Measurements from ENCODE around the gene LPIN1. TPM values are rescaled to one million over a fixed set of nuclear protein-coding genes. Genes with fewer than 3 reads are reported as not detected.

LPIN1 gene
- total and polyA plus RNA-seq, 2 of the 8 experiments (the other 6 are each of a cell fraction or from before 2014, with no cell fraction given): 4.3 to 9.8 TPM

DNA sequence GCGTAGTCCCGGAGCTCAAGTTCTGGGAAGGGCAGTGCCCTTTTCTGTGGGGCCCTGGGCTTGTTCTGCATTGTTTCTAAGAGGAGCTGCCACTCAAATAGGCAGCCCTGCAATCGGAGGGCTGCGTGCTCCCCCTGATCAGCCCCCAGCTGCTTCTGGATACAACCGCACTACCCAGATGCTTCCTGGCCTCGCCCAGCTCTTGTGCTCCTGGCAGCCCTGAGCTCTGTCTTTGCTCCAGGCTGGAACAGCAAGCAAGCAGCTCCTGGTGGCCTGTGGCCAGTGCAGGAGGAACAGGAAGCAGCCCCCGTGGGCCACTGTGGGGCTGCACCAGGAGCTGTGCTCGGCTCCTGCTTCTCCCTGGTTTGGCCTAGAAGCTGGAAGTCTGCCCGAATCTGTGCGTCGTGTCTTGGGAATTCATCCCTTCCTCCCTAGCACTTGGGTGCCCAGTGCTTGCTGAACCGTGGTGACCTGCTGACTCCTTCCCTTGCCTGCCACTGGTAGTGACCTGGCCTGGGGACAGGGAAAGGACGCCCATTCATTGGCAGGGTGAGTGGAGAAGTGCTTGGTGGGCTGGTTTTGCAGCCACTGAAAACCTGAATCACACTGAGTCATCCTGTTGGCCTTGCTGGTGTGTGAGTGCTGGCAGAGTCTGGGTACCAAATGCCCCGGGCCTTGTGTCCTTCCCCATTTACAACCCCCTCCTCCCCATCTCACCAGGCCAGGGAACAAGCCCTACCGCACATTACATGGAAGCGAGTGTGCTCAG is 49.1 kb upstream of the LPIN1 start (continued):
- TF ChIP-seq KDM5A (IDR thresholded peaks at IDR 0.05; ENCODE audit: low read length) (no peak), E2F6 (IDR thresholded peaks at IDR 0.05) (no peak), SIN3A (conservative IDR thresholded peaks at IDR 0.05 in 1 of 2, IDR thresholded peaks at IDR 0.05 in 1 of 2; ENCODE audit: low read depth in 1 of 2, low read length in 2 of 2) (no peak)

All from H1 (cell line).